Cerebellar nuclear complex (tissue), 1 donor: ENCODE results near the gene CDH4.
"Not testable (repeated sequence)": the region's sequence is repeated elsewhere in the genome, so short reads cannot be mapped to it uniquely, and the experiment has no call there.

Experiments used
- DNase-seq, 2 experiments: peaks; one replicate each; lab custom pipeline; 2025; lab: John Stamatoyannopoulos, UW

The CDH4 gene

GRCh38 chr20:61419010-61419409 lies 166.9 kb downstream of the CDH4 start:
- DNase-seq, result no peak

- DNase-seq, result no peak
Measured at GRCh38 chr20:61419501-61419900, 167.4 kb downstream of the CDH4 start.

- DNase-seq, result no peak
Measured at GRCh38 chr20:61420056-61420455, 168.0 kb downstream of the CDH4 start.

- DNase-seq, result no peak
Measured at GRCh38 chr20:61420781-61421180, 168.7 kb downstream of the CDH4 start.

- DNase-seq, result no peak
Measured at GRCh38 chr20:61422636-61423425, 170.8 kb downstream of the CDH4 start.

- DNase-seq, result no peak
Measured at GRCh38 chr20:61424011-61424627, 172.1 kb downstream of the CDH4 start.

- DNase-seq, result no peak
Measured at GRCh38 chr20:61424628-61425420, 172.8 kb downstream of the CDH4 start.

- not testable (repeated sequence) for DNase-seq
Measured at GRCh38 chr20:61425541-61425991, 173.5 kb downstream of the CDH4 start.

GRCh38 chr20:61426352-61426751 lies 174.3 kb downstream of the CDH4 start:
- DNase-seq, result no peak

GRCh38 chr20:61429458-61430227 lies 177.6 kb downstream of the CDH4 start:
- no peak for DNase-seq

- DNase-seq, result no peak
Measured at GRCh38 chr20:61430228-61430624, 178.2 kb downstream of the CDH4 start.

- no peak for DNase-seq
Measured at GRCh38 chr20:61433176-61433575, 181.1 kb downstream of the CDH4 start.

- no peak for DNase-seq
Measured at GRCh38 chr20:61433816-61434215, 181.8 kb downstream of the CDH4 start.

GRCh38 chr20:61434341-61434781 lies 182.3 kb downstream of the CDH4 start:
- DNase-seq, result no peak

GRCh38 chr20:61435184-61435822 lies 183.2 kb downstream of the CDH4 start:
- no peak for DNase-seq

GRCh38 chr20:61435823-61436220 lies 183.8 kb downstream of the CDH4 start:
- DNase-seq, result no peak

GRCh38 chr20:61436283-61436666 lies 184.2 kb downstream of the CDH4 start:
- DNase-seq, result no peak

- no peak for DNase-seq
Measured at GRCh38 chr20:61436667-61437279, 184.7 kb downstream of the CDH4 start.

GRCh38 chr20:61437280-61438206 lies 185.5 kb downstream of the CDH4 start:
- DNase-seq, result no peak

- DNase-seq, result no peak
Measured at GRCh38 chr20:61438285-61438684, 186.2 kb downstream of the CDH4 start.
